ENCODE data around the gene BAK1. TPM values are rescaled to one million over a fixed set of nuclear protein-coding genes. Genes with fewer than 3 reads are reported as not detected.
"Not testable (repeated sequence)": the region's sequence is repeated elsewhere in the genome, so short reads cannot be mapped to it uniquely, and the experiment has no call there.

Gene BAK1
- total RNA-seq, 1 donor from 2014 or later, result 23.9 TPM

DNA sequence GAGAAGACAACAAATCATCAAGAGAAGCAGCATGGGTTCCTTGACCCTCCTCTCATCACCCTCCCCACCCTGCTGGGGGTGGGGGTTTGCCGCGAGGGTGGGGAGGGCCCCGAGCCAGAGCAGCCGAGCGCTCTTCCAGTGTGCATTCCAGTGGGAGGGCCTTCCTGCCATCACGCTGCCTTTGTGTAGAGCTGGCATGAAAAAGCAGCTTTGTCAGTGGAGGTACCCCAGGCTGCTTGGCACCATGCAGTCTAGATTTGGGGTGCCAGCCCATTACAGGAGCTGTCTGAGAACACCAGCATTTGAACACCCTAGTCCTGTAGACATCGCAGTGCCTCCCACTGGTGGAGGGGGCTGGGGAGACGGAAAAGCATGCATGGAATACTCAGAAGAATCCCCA lies 12.2 kb downstream of the BAK1 start:
- Histone ChIP-seq H3K4me3 (ENCODE audit: low read depth, low read length) (no peak overlapping the region), H3K27me3 (ENCODE audit: control insufficient read depth, insufficient read depth, low read length) (no peaks in the 10 kb centered on the region), H3K36me3 (ENCODE audit: control insufficient read depth, insufficient read depth, low read length) (no peaks in the 10 kb centered on the region)
- no peak for DNase-seq (ENCODE audit: low read depth)
- TF ChIP-seq, protein P1, sequence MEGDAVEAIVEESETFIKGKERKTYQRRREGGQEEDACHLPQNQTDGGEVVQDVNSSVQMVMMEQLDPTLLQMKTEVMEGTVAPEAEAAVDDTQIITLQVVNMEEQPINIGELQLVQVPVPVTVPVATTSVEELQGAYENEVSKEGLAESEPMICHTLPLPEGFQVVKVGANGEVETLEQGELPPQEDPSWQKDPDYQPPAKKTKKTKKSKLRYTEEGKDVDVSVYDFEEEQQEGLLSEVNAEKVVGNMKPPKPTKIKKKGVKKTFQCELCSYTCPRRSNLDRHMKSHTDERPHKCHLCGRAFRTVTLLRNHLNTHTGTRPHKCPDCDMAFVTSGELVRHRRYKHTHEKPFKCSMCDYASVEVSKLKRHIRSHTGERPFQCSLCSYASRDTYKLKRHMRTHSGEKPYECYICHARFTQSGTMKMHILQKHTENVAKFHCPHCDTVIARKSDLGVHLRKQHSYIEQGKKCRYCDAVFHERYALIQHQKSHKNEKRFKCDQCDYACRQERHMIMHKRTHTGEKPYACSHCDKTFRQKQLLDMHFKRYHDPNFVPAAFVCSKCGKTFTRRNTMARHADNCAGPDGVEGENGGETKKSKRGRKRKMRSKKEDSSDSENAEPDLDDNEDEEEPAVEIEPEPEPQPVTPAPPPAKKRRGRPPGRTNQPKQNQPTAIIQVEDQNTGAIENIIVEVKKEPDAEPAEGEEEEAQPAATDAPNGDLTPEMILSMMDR (IDR thresholded peaks at IDR 0.05; ENCODE audit: insufficient read depth, low read length, poor library complexity, severe bottlenecking), result no peak

DNA sequence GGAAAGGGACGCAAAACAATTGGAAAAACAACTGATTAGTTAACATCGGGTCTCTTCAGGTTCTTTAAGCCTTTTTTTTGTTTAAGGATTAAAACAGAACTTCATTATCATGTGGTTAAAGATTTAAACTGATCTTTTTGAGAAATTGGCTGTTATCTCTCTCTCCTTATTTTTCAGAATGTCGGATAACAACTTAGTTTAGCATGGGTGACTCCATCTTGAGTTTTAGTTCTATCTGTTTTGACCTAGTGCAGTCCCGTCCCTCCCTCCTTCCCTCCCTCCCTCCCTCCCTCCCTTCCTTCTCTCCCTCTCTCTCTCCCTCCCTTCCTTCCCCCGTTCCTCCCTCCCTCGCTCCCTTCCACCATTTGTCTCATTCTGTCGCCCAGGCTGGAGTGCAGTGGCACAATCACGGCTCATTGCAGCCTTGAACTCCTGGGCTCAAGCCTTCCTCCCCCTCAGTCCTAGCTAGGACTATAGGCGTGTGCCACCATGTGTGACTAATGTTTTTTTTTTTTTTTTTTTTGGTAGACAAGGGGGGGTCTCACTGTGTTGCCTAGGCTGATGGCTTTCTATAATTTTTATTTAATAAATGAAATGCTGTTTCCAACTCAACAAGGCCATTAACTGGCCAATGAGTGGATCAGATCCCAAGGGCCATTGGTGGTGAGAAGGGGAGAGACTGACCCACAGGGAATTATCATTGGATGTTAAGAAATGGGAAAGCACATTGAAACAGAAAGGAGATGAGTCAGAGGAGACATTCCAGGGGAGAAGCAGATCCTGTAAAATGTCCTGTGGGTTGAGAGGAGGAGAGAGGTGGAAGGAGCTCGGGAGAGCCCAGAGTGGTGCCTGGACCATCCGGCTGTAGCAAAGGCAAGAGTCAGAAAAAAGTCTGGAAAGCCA lies 13.6 kb downstream of the BAK1 start:
- Histone ChIP-seq H3K36me3 (ENCODE audit: control insufficient read depth, insufficient read depth, low read length) (no peaks in the 10 kb centered on the region), H3K4me3 (ENCODE audit: low read depth, low read length) (no peak overlapping the region), H3K27me3 (ENCODE audit: control insufficient read depth, insufficient read depth, low read length) (no peaks in the 10 kb centered on the region)
- DNase-seq (ENCODE audit: low read depth), result peak; percentile 12
- TF ChIP-seq, protein P1 (IDR thresholded peaks at IDR 0.05; ENCODE audit: insufficient read depth, low read length, poor library complexity, severe bottlenecking), result no peak

DNA sequence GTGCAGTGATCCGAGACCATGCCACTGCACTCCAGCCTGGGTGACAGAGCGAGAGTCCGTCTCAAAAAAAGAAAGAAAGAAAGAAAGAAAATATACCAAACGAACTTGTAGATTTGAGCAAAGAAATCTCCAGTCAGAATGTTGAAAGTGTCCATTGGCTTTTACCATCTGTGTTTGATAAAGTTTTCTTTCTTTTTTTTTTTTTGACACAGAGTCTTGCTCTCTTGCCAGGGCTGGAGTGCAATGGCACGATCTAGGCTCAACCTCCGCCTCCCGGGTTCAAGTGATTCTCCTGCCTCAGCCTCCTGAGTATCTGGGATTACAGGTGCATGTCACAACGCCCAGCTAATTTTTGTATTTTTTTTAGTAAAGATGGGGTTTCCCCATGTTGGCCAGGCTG lies 21.3 kb downstream of the BAK1 start:
- no peak overlapping the region for H3K4me3 ChIP-seq (ENCODE audit: low read depth, low read length)
- no peaks in the 10 kb centered on the region for H3K36me3 ChIP-seq (ENCODE audit: control insufficient read depth, insufficient read depth, low read length)
- TF ChIP-seq, protein P1 (IDR thresholded peaks at IDR 0.05; ENCODE audit: insufficient read depth, low read length, poor library complexity, severe bottlenecking), result no peak
- DNase-seq (ENCODE audit: low read depth), result no peak
- no peaks in the 10 kb centered on the region for H3K27me3 ChIP-seq (ENCODE audit: control insufficient read depth, insufficient read depth, low read length)

DNA sequence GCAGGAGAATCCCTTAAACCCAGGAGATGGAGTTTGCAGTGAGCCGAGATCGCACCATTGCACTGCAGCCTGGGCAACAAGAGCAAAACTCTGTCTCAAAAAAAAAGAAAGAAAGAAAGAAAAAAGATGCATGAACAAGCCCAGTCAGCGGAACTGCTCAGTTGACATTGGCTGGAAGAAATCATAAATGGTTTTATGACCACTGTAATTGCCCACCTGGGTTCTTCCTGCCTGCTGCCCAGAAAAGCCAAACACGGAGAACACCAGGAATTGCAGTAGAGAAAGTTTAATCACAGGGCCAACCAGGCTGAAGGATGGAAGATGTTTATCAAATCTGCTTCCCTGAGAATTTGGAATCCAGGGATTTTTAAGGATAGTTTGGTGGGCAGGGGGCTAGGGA lies 22.7 kb downstream of the BAK1 start:
- Histone ChIP-seq H3K4me3 (ENCODE audit: low read depth, low read length) (no peak overlapping the region), H3K36me3 (ENCODE audit: control insufficient read depth, insufficient read depth, low read length) (no peaks in the 10 kb centered on the region), H3K27me3 (ENCODE audit: control insufficient read depth, insufficient read depth, low read length) (no peaks in the 10 kb centered on the region)
- TF ChIP-seq, protein P1 (IDR thresholded peaks at IDR 0.05; ENCODE audit: insufficient read depth, low read length, poor library complexity, severe bottlenecking), result no peak
- DNase-seq (ENCODE audit: low read depth), result no peak

DNA sequence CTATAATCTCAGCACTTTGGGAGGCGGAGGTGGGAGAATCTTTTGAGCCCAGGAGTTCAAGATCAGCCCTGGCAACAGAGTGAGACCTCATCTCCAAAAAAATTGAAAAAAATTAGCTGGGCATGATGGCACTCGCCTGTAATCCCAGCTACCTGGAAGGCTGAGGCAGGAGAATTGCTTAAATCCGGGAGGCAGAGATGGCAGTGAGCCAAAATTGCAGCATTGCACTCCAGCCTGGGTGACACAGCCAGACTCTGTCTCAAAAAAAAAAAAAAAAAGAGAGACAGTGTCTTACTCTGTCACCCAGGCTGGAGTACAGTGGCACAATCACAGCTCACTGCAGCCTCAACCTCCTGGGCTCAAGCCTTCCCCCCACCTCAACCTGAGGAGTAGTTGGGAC lies 27.2 kb downstream of the BAK1 start:
- H3K27me3 ChIP-seq (ENCODE audit: control insufficient read depth, insufficient read depth, low read length); DNase-seq (ENCODE audit: low read depth); H3K36me3 ChIP-seq (ENCODE audit: control insufficient read depth, insufficient read depth, low read length); H3K4me3 ChIP-seq (ENCODE audit: low read depth, low read length): not testable (repeated sequence)

DNA sequence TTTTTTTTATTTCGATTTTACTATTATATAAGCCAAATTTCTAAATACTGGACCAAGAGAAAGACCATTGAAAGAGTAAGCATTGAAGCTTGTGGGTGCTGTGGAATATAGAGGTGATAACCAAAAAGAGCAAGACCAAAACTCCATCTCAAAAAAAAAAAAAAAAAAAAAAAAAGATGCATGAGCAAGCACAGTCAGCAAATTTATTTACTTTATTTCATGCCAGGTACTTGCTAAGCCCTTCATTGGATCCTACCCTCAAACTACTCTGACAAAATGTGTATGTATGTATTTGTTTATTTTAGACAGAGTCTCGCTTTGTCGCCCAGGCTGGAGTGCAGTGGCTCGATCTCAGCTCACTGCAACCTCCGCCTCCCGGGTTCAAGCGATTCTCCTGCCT lies 27.8 kb downstream of the BAK1 start:
- TF ChIP-seq, protein P1 (IDR thresholded peaks at IDR 0.05; ENCODE audit: insufficient read depth, low read length, poor library complexity, severe bottlenecking), result no peak
- Histone ChIP-seq H3K4me3 (ENCODE audit: low read depth, low read length) (no peak overlapping the region), H3K27me3 (ENCODE audit: control insufficient read depth, insufficient read depth, low read length) (no peaks in the 10 kb centered on the region), H3K36me3 (ENCODE audit: control insufficient read depth, insufficient read depth, low read length) (no peaks in the 10 kb centered on the region)
- no peak for DNase-seq (ENCODE audit: low read depth)

Measured in kidney epithelial cell (primary cell).